T-cell (primary cell): ENCODE results near the gene HSP90AA1. TPM values are rescaled to one million over a fixed set of nuclear protein-coding genes. Genes with fewer than 3 reads are reported as not detected.

Experiments used
- ATAC-seq, 4 experiments: fragments of 200-7000 bp in 3 of 4; fragments of 150-1000 bp in 1 of 4; cut with Tn5 transposase; replicated peaks in 1 of 4; 1 replicate in 3 of 4; 2 replicates in 1 of 4; pipeline ENCODE4 v1.10.0; 2021; ENCODE audit warnings: moderate library complexity in 3 of 4, mild to moderate bottlenecking in 2 of 4, moderate number of reproducible peaks in 1 of 4
- CTCF ChIA-PET, 2 donors: fragments of 300-600 bp; sonication (Branson Sonifier 250); formaldehyde crosslinking; loops; one replicate each; lab custom pipeline; 2022; ENCODE audit warnings: antibody characterized with exemption in 2 of 2; lab: Charles Lee
- POLR2A ChIA-PET, 2 donors: fragments of 300-600 bp; sonication (Branson Sonifier 250); formaldehyde crosslinking; loops; one replicate each; lab custom pipeline; 2022; ENCODE audit warnings: antibody characterized with exemption in 2 of 2; lab: Charles Lee
- DNase-seq, 35 experiments: peaks; one replicate each; pipeline versions ENCODE4 v3.0.0 to v3.0.0-alpha.2; 2013 to 2023
- H3K27ac ChIP-seq: one replicate; pipeline ENCODE4 v1.5.1; 2013; ENCODE audit warnings: low read length
- H3K27me3 ChIP-seq, 2 experiments: replicated peaks in 1 of 2; 1 replicate in 1 of 2; 2 replicates in 1 of 2; pipeline versions ENCODE4 v1.6.1 to v1.7.0; 2013; ENCODE audit warnings: low read length in 1 of 2, mixed read lengths in 1 of 2; ENCODE audit not compliant: control insufficient read depth in 2 of 2, insufficient read depth in 2 of 2; ENCODE audit errors: extremely low read depth in 1 of 2
- H3K36me3 ChIP-seq, 2 donors: 1 replicate in 1 of 2; 2 replicates in 1 of 2; pipeline versions ENCODE4 v1.6.1 to v1.7.0; 2013; ENCODE audit warnings: low read length in 1 of 2; ENCODE audit not compliant: control insufficient read depth in 2 of 2, insufficient read depth in 1 of 2; ENCODE audit errors: extremely low read depth in 1 of 2
- H3K4me1 ChIP-seq, 2 experiments: 1 replicate in 1 of 2; 2 replicates in 1 of 2; pipeline versions ENCODE4 v1.6.1 to v1.7.0; 2013; ENCODE audit warnings: low read length in 2 of 2, mixed read lengths in 1 of 2; ENCODE audit not compliant: insufficient read depth in 2 of 2, control insufficient read depth in 1 of 2; ENCODE audit errors: extremely low read depth in 1 of 2
- H3K4me3 ChIP-seq, 2 donors: 1 replicate in 1 of 2; 2 replicates in 1 of 2; pipeline versions ENCODE4 v1.5.1 to v1.7.0; 2013; ENCODE audit warnings: mild to moderate bottlenecking in 2 of 2, low read length in 1 of 2, moderate library complexity in 1 of 2; ENCODE audit not compliant: control insufficient read depth in 1 of 2; ENCODE audit errors: extremely low read depth in 1 of 2
- H3K9me3 ChIP-seq: 2 replicates; pipeline ENCODE4 v1.7.0; 2013
- H3K27ac Mint-ChIP-seq, 2 donors: one replicate each; pipeline ENCODE4 v1.8.0; 2020 to 2021; ENCODE audit warnings: mild to moderate bottlenecking in 2 of 2, mixed read lengths in 2 of 2
- H3K27me3 Mint-ChIP-seq, 2 donors: one replicate each; pipeline ENCODE4 v1.8.0; 2021 to 2022; ENCODE audit warnings: mixed read lengths in 2 of 2
- H3K36me3 Mint-ChIP-seq: one replicate; pipeline ENCODE4 v1.8.0; 2021; ENCODE audit warnings: mixed read lengths
- H3K4me1 Mint-ChIP-seq, 3 donors: one replicate each; pipeline ENCODE4 v1.8.0; 2020 to 2022; ENCODE audit warnings: mixed read lengths in 3 of 3, mild to moderate bottlenecking in 1 of 3
- H3K4me3 Mint-ChIP-seq, 3 donors: one replicate each; pipeline ENCODE4 v1.8.0; 2020 to 2022; ENCODE audit warnings: mild to moderate bottlenecking in 3 of 3, mixed read lengths in 3 of 3, moderate library complexity in 3 of 3
- H3K9me3 Mint-ChIP-seq, 3 donors: one replicate each; pipeline ENCODE4 v1.8.0; 2020 to 2022; ENCODE audit warnings: mixed read lengths in 3 of 3
- WGBS: methylation state at CpG from one replicate; pipeline ENCODE4 v1.1.5; 2013; ENCODE audit warnings: missing lambda C conversion rate; ENCODE audit not compliant: insufficient coverage; 5-methylcytosine and 5-hydroxymethylcytosine counted together
- total RNA-seq, 35 experiments: library from RNA in 6 of 35; stranded (reverse) in 6 of 35; fragments of 120-200 nt in 1 of 35; gene quantifications; one replicate each; pipeline versions ENCODE4 v1.2.1 to v1.2.4 and lab custom pipeline; 2013 to 2026

The HSP90AA1 gene
- total RNA-seq, 5 donors from 2014 or later (not counting 1 experiment from before 2014, with no cell fraction given) = 230 to 471 (median 263) TPM

DNA sequence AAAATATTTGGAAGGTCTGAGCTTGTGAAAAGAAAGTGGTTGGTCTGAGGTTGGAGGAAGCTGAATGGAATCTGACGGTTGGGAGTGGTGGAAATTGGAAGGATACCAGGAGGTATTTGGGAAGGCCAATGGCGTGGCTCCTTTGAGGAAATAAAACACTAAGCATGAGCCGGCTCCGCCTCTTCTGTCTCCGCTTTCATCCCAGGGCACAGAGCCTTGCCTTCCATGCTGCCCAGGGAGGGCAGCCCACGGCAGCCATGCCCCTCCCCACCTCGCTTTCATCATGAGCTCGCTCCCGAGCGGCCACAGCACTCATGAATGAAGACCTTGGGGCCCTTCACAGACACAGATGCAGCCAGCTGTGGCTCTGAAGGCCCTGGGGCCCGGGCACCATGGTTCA lies 36.2 kb downstream of the HSP90AA1 start:
- no peaks in the 10 kb centered on the region for H3K9me3 Mint-ChIP-seq
- Histone ChIP-seq H3K27me3 (no peaks in the 10 kb centered on the region), H3K27ac (no peak overlapping the region), H3K4me1 (no peaks in the 10 kb centered on the region), H3K36me3 (peaks cover 42 to 50% of the 10 kb centered on the region in 2 donors), H3K4me3 (no peak overlapping the region), H3K9me3 (no peaks in the 10 kb centered on the region)
- DNase-seq (no peak), ATAC-seq (no peak)
- 98% methylated on average over 9 of the region's 11 CpGs for WGBS
- ChIA-PET POLR2A (no interaction called here), CTCF (interaction anchor here (0.7 to 0.8 kb wide), 2 partner anchors 75 to 263 kb away, joined by 3 read pairs; no protein-coding TSS in a partner anchor)
- H3K27ac Mint-ChIP-seq = no peak overlapping the region
- peaks cover 0 to 2% (median 0%) of the 10 kb centered on the region in 3 donors for H3K4me1 Mint-ChIP-seq
- H3K27me3 Mint-ChIP-seq = no peaks in the 10 kb centered on the region
- H3K4me3 Mint-ChIP-seq = no peak overlapping the region
- H3K36me3 Mint-ChIP-seq = peaks cover 47% of the 10 kb centered on the region

DNA sequence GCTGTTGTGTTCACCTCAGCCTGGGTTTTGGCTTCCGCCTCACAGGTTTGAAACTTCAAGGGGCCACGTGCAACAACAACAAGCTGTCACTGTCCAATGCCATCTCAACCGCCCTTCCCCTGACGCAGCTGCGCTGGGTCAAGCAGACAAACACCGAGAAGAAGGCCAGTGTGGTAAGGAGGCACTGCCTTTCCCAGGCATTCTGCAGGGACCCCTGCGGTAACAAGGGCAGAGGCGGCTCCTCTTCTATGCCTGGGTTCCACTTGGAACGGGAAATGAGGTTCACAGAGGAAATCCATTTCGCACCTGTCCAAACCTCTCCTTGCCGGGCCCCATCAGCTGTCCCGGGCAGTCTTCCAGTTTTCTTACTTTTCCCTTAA lies 36.8 kb downstream of the HSP90AA1 start:
- POLR2A ChIA-PET = no interaction called here
- 93% methylated on average over 12 of the region's 12 CpGs for WGBS
- H3K27ac ChIP-seq = no peak overlapping the region
- H3K4me3 Mint-ChIP-seq = no peak overlapping the region
- no peaks in the 10 kb centered on the region for H3K4me1 Mint-ChIP-seq
- ATAC-seq = no peak
- DNase-seq = no peak
- no peaks in the 10 kb centered on the region for H3K4me1 ChIP-seq
- H3K27ac Mint-ChIP-seq = no peak overlapping the region
- H3K27me3 ChIP-seq = no peaks in the 10 kb centered on the region
- peaks cover 44% of the 10 kb centered on the region for H3K36me3 Mint-ChIP-seq
- CTCF ChIA-PET = no interaction called here
- H3K27me3 Mint-ChIP-seq = no peaks in the 10 kb centered on the region
- H3K36me3 ChIP-seq = peaks cover 42 to 52% of the 10 kb centered on the region in 2 donors
- no peaks in the 10 kb centered on the region for H3K9me3 ChIP-seq
- no peak overlapping the region for H3K4me3 ChIP-seq
- H3K9me3 Mint-ChIP-seq = no peaks in the 10 kb centered on the region

- POLR2A ChIA-PET = no interaction called here
- Histone ChIP-seq H3K36me3 (peaks cover 42 to 58% of the 10 kb centered on the region in 2 donors), H3K27ac (no peak overlapping the region), H3K9me3 (no peaks in the 10 kb centered on the region), H3K4me1 (no peaks in the 10 kb centered on the region), H3K4me3 (no peak overlapping the region), H3K27me3 (no peaks in the 10 kb centered on the region)
- peaks cover 43% of the 10 kb centered on the region for H3K36me3 Mint-ChIP-seq
- DNase-seq = no peak
- 95% methylated on average over 25 of the region's 25 CpGs for WGBS
- CTCF ChIA-PET = no interaction called here
- no peaks in the 10 kb centered on the region for H3K9me3 Mint-ChIP-seq
- ATAC-seq = peak in 1 of 4 experiments; percentile 7
- no peaks in the 10 kb centered on the region for H3K27me3 Mint-ChIP-seq
- H3K4me1 Mint-ChIP-seq = no peaks in the 10 kb centered on the region
- H3K27ac Mint-ChIP-seq = no peak overlapping the region
- H3K4me3 Mint-ChIP-seq = no peak overlapping the region
Measured at GRCh38 chr14:102049258-102050025, 37.4 kb downstream of the HSP90AA1 start.

GRCh38 chr14:102047808-102048540 lies 38.9 kb downstream of the HSP90AA1 start:
- peaks cover 49 to 72% of the 10 kb centered on the region in 2 donors for H3K36me3 ChIP-seq
- H3K27ac Mint-ChIP-seq = no peak overlapping the region
- no peaks in the 10 kb centered on the region for H3K4me1 Mint-ChIP-seq

DNA sequence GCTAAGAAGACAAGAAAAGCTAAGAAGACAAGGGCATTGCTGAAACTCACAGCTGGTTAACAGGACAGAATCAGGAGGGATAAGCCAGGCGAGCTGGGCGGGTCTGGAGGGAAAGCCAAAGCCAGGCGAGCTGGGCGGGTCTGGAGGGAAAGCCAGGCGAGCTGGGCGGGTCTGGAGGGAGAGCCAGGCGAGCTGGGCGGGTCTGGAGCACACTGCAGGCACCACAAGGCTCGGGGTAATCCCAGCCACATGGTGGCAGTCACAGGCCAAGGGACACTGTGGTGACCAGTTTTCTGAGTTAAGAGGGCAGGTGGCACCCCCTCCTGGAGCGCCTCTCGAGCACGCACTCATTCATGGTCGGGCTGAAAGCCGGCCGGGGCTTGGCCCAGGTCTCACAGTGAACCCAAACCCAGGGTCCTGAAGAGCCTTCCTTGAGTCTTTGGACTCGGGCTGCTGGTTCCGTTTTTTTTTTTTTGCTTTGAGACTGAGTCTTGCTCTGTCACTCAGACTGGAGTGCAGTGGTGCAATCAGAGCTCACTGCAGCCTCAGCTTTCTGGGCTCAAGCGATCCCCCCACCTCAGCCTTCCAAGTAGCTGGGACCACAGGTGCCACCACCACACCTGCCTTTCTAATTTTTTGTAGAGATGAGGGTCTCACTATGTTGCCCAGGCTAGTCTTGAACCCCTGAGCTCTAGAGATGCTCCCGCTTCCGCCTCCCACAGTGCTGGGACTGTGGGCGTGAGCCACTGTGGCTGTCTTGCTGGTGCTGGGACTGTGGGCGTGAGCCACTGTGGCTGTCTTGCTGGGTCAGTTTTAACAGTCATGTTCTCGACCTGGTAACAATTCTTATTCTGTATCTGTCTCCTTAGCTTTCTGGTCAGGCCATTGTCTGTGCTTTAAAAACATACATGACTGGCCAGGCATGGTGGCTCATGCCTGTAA lies 40.2 kb downstream of the HSP90AA1 start:
- POLR2A ChIA-PET = interaction anchor here in 1 of 2 donors (0.6 kb wide), 1 partner anchor 9 kb away, joined by 7 read pairs; no protein-coding TSS in a partner anchor
- ATAC-seq = peak in 3 of 4 experiments; percentile 26 to 43 (median 30)
- CTCF ChIA-PET = interaction anchor here in 1 of 2 donors (0.6 to 0.7 kb wide), 2 partner anchors 129 to 200 kb away, joined by 3 read pairs; no protein-coding TSS in a partner anchor

More at GRCh38 chr14:102047808-102048540, 38.9 kb downstream of the HSP90AA1 start:
- no peaks in the 10 kb centered on the region for H3K9me3 ChIP-seq
- no peak overlapping the region for H3K27ac ChIP-seq
- Mint-ChIP-seq H3K4me3 (no peak overlapping the region), H3K36me3 (peaks cover 52% of the 10 kb centered on the region), H3K9me3 (no peaks in the 10 kb centered on the region), H3K27me3 (no peaks in the 10 kb centered on the region)
- POLR2A ChIA-PET = no interaction called here
- CTCF ChIA-PET = no interaction called here
- no peak overlapping the region for H3K4me3 ChIP-seq
- H3K4me1 ChIP-seq = no peaks in the 10 kb centered on the region
- ATAC-seq (no peak), DNase-seq (no peak)
- no peaks in the 10 kb centered on the region for H3K27me3 ChIP-seq
- WGBS = 94% methylated on average over 30 of the region's 33 CpGs

More for the DNA sequence above, 40.2 kb downstream of the HSP90AA1 start:
- Histone ChIP-seq H3K27ac (no peak overlapping the region), H3K4me3 (no peak overlapping the region), H3K4me1 (no peaks in the 10 kb centered on the region), H3K9me3 (no peaks in the 10 kb centered on the region), H3K36me3 (peaks cover 46 to 84% of the 10 kb centered on the region in 2 donors), H3K27me3 (no peaks in the 10 kb centered on the region)
- peak in 8 of 35 experiments; percentile 1 to 32 (median 8) for DNase-seq
- 91% methylated on average over 22 of the region's 23 CpGs for WGBS
- Mint-ChIP-seq H3K27me3 (no peaks in the 10 kb centered on the region), H3K36me3 (peaks cover 54% of the 10 kb centered on the region), H3K4me3 (no peak overlapping the region), H3K27ac (peak overlapping the region in 1 of 2 donors; percentile 44), H3K4me1 (no peaks in the 10 kb centered on the region), H3K9me3 (no peaks in the 10 kb centered on the region)
